ENCODE data around the gene LRRN4. TPM values are rescaled to one million over a fixed set of nuclear protein-coding genes. Genes with fewer than 3 reads are reported as not detected.

LRRN4 gene
- total RNA-seq, 1 donor from 2014 or later = 5.6 TPM

DNA sequence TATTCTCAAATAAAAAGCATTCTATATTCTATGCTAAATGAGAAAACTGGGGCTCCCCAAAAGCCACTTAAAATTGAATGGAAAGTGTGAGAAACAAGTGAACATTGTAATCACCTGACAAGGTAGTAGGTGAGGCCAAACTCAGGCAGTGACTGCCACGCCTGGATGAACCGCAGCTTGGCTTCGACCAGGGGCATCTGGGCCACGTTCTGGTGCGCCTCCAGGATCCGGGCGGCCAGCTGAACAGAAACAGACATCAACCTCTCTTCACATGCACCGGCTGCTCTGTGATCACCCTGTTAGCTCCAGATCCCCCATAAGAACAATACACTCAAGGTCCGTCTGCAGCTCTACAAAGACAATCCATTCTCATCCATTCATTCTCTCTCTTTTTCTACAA, 30.1 kb upstream of the LRRN4 start:
- Mint-ChIP-seq H3K36me3 (ENCODE audit: insufficient read depth) (peaks cover 15% of the 10 kb centered on the region), H3K4me3 (ENCODE audit: low read depth) (no peak overlapping the region), H3K27ac (no peak overlapping the region), H3K4me1 (ENCODE audit: low read depth) (no peaks in the 10 kb centered on the region), H3K27me3 (no peaks in the 10 kb centered on the region), H3K9me3 (ENCODE audit: low read depth) (no peaks in the 10 kb centered on the region)
- TF ChIP-seq, protein P1, sequence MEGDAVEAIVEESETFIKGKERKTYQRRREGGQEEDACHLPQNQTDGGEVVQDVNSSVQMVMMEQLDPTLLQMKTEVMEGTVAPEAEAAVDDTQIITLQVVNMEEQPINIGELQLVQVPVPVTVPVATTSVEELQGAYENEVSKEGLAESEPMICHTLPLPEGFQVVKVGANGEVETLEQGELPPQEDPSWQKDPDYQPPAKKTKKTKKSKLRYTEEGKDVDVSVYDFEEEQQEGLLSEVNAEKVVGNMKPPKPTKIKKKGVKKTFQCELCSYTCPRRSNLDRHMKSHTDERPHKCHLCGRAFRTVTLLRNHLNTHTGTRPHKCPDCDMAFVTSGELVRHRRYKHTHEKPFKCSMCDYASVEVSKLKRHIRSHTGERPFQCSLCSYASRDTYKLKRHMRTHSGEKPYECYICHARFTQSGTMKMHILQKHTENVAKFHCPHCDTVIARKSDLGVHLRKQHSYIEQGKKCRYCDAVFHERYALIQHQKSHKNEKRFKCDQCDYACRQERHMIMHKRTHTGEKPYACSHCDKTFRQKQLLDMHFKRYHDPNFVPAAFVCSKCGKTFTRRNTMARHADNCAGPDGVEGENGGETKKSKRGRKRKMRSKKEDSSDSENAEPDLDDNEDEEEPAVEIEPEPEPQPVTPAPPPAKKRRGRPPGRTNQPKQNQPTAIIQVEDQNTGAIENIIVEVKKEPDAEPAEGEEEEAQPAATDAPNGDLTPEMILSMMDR (IDR thresholded peaks at IDR 0.05; ENCODE audit: unreplicated experiment) = no peak
- DNase-seq (ENCODE audit: low spot score, unreplicated experiment) = no peak

- Mint-ChIP-seq H3K36me3 (ENCODE audit: insufficient read depth) (peaks cover 13% of the 10 kb centered on the region), H3K4me3 (ENCODE audit: low read depth) (no peak overlapping the region), H3K9me3 (ENCODE audit: low read depth) (no peaks in the 10 kb centered on the region), H3K27ac (no peak overlapping the region), H3K27me3 (no peaks in the 10 kb centered on the region), H3K4me1 (ENCODE audit: low read depth) (no peaks in the 10 kb centered on the region)
- TF ChIP-seq, protein P1 (IDR thresholded peaks at IDR 0.05; ENCODE audit: unreplicated experiment) = no peak
- DNase-seq (ENCODE audit: low spot score, unreplicated experiment) = no peak
Measured at GRCh38 chr20:6081236-6081635, 27.4 kb upstream of the LRRN4 start.

DNA sequence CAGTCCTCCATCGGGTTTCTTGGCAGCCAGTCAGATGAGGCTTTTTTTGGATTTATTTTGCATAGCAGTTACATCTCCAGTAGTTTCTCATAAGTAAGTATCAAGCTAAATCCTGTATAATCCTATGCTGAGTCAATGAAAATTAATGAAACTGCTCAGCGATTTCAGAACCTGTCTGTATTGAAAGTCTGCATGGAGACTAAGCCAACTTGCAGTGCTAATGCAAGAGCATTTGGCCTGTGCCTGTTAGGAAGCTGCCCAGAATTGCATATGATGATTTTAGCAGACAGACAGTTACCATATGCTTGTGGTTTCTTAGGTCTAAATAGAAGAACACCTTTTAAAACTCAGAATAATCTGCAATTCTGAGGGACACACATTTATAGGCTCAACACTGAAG, 25.2 kb upstream of the LRRN4 start:
- H3K27ac Mint-ChIP-seq = no peak overlapping the region
- TF ChIP-seq, protein P1 (IDR thresholded peaks at IDR 0.05; ENCODE audit: unreplicated experiment) = no peak
- peaks cover 5% of the 10 kb centered on the region for H3K4me1 Mint-ChIP-seq (ENCODE audit: low read depth)
- H3K27me3 Mint-ChIP-seq = no peaks in the 10 kb centered on the region
- H3K36me3 Mint-ChIP-seq (ENCODE audit: insufficient read depth) = peaks cover 7% of the 10 kb centered on the region
- no peaks in the 10 kb centered on the region for H3K9me3 Mint-ChIP-seq (ENCODE audit: low read depth)
- no peak for DNase-seq (ENCODE audit: low spot score, unreplicated experiment)
- H3K4me3 Mint-ChIP-seq (ENCODE audit: low read depth) = no peak overlapping the region

GRCh38 chr20:6075428-6076219, 21.8 kb upstream of the LRRN4 start:
- DNase-seq (ENCODE audit: low spot score, unreplicated experiment) = no peak
- no peaks in the 10 kb centered on the region for H3K27me3 Mint-ChIP-seq
- no peak overlapping the region for H3K4me3 Mint-ChIP-seq (ENCODE audit: low read depth)

DNA sequence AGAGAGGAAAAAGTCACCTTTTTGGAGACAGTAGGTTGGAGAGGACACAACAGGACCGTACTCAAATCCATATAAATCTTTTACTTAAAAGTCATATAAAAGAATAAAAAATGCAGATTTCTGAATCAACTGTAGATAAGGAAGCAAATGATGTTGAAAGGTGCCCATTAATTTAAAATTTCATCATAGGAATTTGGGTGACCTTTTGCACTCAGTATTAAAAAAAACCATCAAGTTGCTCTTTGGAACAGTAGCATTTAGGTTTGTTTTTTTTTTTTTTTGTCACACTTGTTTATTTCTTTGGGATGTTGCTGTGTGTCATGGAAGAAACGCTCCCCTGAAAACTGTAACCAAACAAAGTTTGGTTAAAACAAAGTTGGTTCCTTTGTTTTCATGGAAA, 20.9 kb upstream of the LRRN4 start:
- TF ChIP-seq, protein P1 (IDR thresholded peaks at IDR 0.05; ENCODE audit: unreplicated experiment) = no peak
- Mint-ChIP-seq H3K9me3 (ENCODE audit: low read depth) (no peaks in the 10 kb centered on the region), H3K27ac (no peak overlapping the region), H3K36me3 (ENCODE audit: insufficient read depth) (peaks cover 6% of the 10 kb centered on the region), H3K4me3 (ENCODE audit: low read depth) (no peak overlapping the region), H3K27me3 (no peaks in the 10 kb centered on the region), H3K4me1 (ENCODE audit: low read depth) (peaks cover 6% of the 10 kb centered on the region)
- no peak for DNase-seq (ENCODE audit: low spot score, unreplicated experiment)

More at GRCh38 chr20:6075428-6076219, 21.8 kb upstream of the LRRN4 start:
- H3K36me3 Mint-ChIP-seq (ENCODE audit: insufficient read depth) = peaks cover 6% of the 10 kb centered on the region
- no peaks in the 10 kb centered on the region for H3K9me3 Mint-ChIP-seq (ENCODE audit: low read depth)
- TF ChIP-seq, protein P1 (IDR thresholded peaks at IDR 0.05; ENCODE audit: unreplicated experiment) = no peak
- no peak overlapping the region for H3K27ac Mint-ChIP-seq
- H3K4me1 Mint-ChIP-seq (ENCODE audit: low read depth) = peaks cover 6% of the 10 kb centered on the region
